Common myeloid progenitor, CD34-positive (primary cell): Measurements from ENCODE around the gene PLA2G4B.

Experiments used
- CTCF ChIA-PET: fragments of 350-600 bp; sonication (Branson Sonifier 250); formaldehyde crosslinking; loops from one replicate; lab custom pipeline; 2021; ENCODE audit warnings: antibody characterized with exemption; lab: Charles Lee
- POLR2A ChIA-PET: fragments of 350-600 bp; sonication (Branson Sonifier 250); formaldehyde crosslinking; loops from one replicate; lab custom pipeline; 2021; ENCODE audit warnings: antibody characterized with exemption; lab: Charles Lee
- DNase-seq, 3 donors: peaks; one replicate each; pipeline versions ENCODE4 v3.0.0 to v3.0.0-alpha.2; 2013
- H3K27ac ChIP-seq, 2 experiments: 1 replicate in 1 of 2; 2 replicates in 1 of 2; pipeline ENCODE4 v1.7.0; 2013; ENCODE audit warnings: inconsistent platforms in 2 of 2, low read length in 2 of 2, mild to moderate bottlenecking in 2 of 2, low read depth in 1 of 2, moderate library complexity in 1 of 2; ENCODE audit not compliant: severe bottlenecking in 2 of 2, insufficient read depth in 1 of 2, poor library complexity in 1 of 2
- H3K27me3 ChIP-seq, 5 experiments: replicated peaks in 2 of 5; 1 replicate in 3 of 5; 2 replicates in 2 of 5; pipeline versions ENCODE4 v1.6.1 to v1.7.0; 2013; ENCODE audit warnings: low read length in 4 of 5, mild to moderate bottlenecking in 2 of 5, moderate library complexity in 2 of 5, inconsistent platforms in 1 of 5; ENCODE audit not compliant: insufficient read depth in 5 of 5, control insufficient read depth in 4 of 5
- H3K36me3 ChIP-seq, 4 experiments: 1 replicate in 2 of 4; 2 replicates in 2 of 4; pipeline versions ENCODE4 v1.6.1 to v1.7.0; 2013; ENCODE audit warnings: low read length in 3 of 4, control low read depth in 1 of 4, mild to moderate bottlenecking in 1 of 4; ENCODE audit not compliant: control insufficient read depth in 4 of 4, insufficient read depth in 4 of 4
- H3K4me1 ChIP-seq, 4 experiments: 1 replicate in 3 of 4; 2 replicates in 1 of 4; pipeline versions ENCODE4 v1.6.1 to v1.7.1; 2013; ENCODE audit warnings: low read length in 3 of 4, mild to moderate bottlenecking in 3 of 4, control low read depth in 1 of 4, inconsistent platforms in 1 of 4, moderate library complexity in 1 of 4; ENCODE audit not compliant: control insufficient read depth in 4 of 4, insufficient read depth in 4 of 4; ENCODE audit errors: control extremely low read depth in 1 of 4
- H3K4me3 ChIP-seq, 7 experiments: 1 replicate in 4 of 7; 2 replicates in 3 of 7; pipeline versions ENCODE4 v1.5.1 to v1.7.0; 2013; ENCODE audit warnings: mild to moderate bottlenecking in 7 of 7, low read length in 6 of 7, moderate library complexity in 6 of 7, inconsistent platforms in 2 of 7, low read depth in 2 of 7, control low read depth in 1 of 7; ENCODE audit not compliant: insufficient read depth in 4 of 7, control insufficient read depth in 1 of 7; ENCODE audit errors: extremely low read depth in 1 of 7
- H3K9me3 ChIP-seq, 5 experiments: 1 replicate in 4 of 5; 2 replicates in 1 of 5; pipeline versions ENCODE4 v1.6.1 to v1.7.1; 2013; ENCODE audit warnings: low read length in 4 of 5, mild to moderate bottlenecking in 2 of 5, inconsistent platforms in 1 of 5, low read depth in 1 of 5, moderate library complexity in 1 of 5; ENCODE audit not compliant: control insufficient read depth in 4 of 5, insufficient read depth in 2 of 5; ENCODE audit errors: control extremely low read depth in 1 of 5
- WGBS: methylation state at CpG from one replicate; pipeline ENCODE4 v1.1.5; 2013; ENCODE audit not compliant: insufficient coverage; 5-methylcytosine and 5-hydroxymethylcytosine counted together

Gene PLA2G4B

DNA sequence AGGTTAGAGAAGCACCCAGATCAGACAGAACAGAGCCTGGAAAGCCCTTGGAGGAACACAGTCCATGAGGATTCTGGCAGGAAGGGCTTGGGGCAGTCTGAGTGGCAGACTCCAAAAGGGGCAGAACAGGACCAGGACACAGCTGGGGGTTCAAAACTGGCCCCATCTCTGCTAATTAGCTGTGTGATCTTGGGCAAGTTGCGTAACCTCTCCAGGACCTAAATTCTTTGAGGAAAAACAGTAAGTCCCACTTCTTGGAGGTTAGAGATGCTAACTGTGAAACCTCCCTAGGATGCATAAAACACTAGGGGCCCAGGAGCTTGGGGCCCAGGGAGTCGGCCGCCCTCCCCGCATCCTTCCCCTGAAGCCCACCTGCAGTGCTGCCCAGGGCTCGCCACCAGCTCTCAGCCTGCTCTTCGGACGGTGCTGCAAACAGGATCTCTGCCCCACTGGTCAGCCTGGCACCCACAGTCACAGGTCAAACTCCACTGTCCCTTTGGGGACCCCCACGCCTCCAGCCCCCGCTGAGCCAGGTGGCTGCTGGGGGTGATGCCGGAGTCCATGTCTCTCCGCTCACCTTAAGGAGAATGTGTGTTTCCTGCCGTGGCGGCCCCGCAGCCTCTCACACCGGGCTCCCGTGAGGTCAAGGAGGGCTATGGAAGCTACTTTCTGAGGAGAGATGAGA, 12.0 kb downstream of the PLA2G4B start:
- H3K27me3 ChIP-seq = peaks cover 0 to 9% (median 0%) of the 10 kb centered on the region in 5 experiments
- no peaks in the 10 kb centered on the region for H3K4me1 ChIP-seq
- ChIA-PET CTCF (interaction anchor here (1.1 to 2.7 kb wide), 3 partner anchors 12 to 54 kb away, joined by 3 to 11 read pairs (median 3); partner anchors contain the start of gene PLA2G4B), POLR2A (no interaction called here)
- no peaks in the 10 kb centered on the region for H3K9me3 ChIP-seq
- no peak overlapping the region for H3K4me3 ChIP-seq
- DNase-seq = no peak
- no peak overlapping the region for H3K27ac ChIP-seq
- H3K36me3 ChIP-seq = peaks cover 0 to 30% (median 12%) of the 10 kb centered on the region in 4 experiments
- WGBS = 74% methylated on average over 16 of the region's 16 CpGs

DNA sequence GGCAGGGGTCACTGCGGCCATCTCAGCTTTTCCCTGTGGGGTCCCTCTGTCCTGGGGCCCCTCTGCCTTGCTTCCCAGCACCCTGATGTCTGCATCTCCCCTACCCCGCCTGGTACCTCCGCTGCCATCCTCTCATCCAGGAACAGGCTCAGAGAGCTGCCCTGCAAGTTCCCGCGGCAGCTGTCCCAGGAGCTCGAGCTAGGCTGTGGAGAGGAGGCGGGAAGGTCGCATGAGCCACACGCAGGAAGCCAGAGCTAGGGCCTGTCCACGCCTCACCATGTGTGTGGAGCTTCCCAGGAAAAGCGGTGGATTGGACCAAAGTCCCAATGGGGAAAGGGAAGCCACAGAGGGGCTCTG, 12.5 kb downstream of the PLA2G4B start:
- POLR2A ChIA-PET = no interaction called here
- Histone ChIP-seq H3K9me3 (no peaks in the 10 kb centered on the region), H3K36me3 (peaks cover 0 to 26% (median 9%) of the 10 kb centered on the region in 4 experiments), H3K27ac (no peak overlapping the region), H3K4me3 (no peak overlapping the region), H3K4me1 (no peaks in the 10 kb centered on the region), H3K27me3 (peaks cover 0 to 9% (median 0%) of the 10 kb centered on the region in 5 experiments)
- DNase-seq = no peak
- CTCF ChIA-PET = interaction anchor here (1.1 to 2.7 kb wide), 4 partner anchors 10 to 54 kb away, joined by 3 to 11 read pairs (median 4); partner anchors contain the start of gene PLA2G4B
- WGBS = 55% methylated on average over 11 of the region's 11 CpGs

DNA sequence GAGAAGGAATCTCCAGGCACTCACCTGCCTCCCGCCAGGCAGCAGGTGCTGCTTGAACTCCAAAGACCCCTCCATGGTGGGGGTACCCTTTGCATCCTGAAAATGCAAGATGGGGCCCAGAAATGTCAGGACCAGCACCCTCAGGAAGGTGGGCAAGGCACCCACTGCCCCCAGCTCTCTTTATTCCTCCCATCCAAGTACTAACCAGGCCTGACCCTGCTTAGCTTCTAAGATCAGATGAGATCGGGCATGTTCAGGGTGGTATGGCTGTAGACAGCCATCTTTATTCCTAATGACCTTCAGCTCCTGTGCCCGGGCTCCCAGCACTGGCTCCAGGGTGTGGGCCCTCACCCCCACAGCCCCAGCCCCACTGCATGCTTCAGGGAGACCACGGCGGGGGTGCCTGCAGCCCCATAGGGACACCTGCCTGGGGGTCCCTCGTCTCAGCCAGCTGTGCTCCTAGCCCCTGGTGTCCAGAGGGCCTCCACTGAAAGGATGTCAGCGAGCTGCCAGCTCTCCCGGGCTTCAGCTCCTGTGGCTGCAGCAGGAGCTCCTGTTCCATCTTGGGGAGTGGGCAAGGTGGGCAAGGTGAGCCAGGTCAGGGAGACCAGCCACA, 13.2 kb downstream of the PLA2G4B start:
- peaks cover 0 to 9% (median 0%) of the 10 kb centered on the region in 5 experiments for H3K27me3 ChIP-seq
- H3K9me3 ChIP-seq = no peaks in the 10 kb centered on the region
- 96% methylated on average over 8 of the region's 8 CpGs for WGBS
- DNase-seq = no peak
- POLR2A ChIA-PET = no interaction called here
- CTCF ChIA-PET = interaction anchor here (0.7 to 2.7 kb wide), 8 partner anchors 9 to 79 kb away, joined by 3 to 11 read pairs (median 3); partner anchors contain the start of gene PLA2G4B
- H3K4me3 ChIP-seq = no peak overlapping the region
- H3K27ac ChIP-seq = no peak overlapping the region
- peaks cover 0 to 19% (median 4%) of the 10 kb centered on the region in 4 experiments for H3K36me3 ChIP-seq
- H3K4me1 ChIP-seq = no peaks in the 10 kb centered on the region

GRCh38 chr15:41852736-41853590, 14.3 kb downstream of the PLA2G4B start:
- ChIA-PET CTCF (interaction anchor here (0.6 to 2.1 kb wide), 6 partner anchors 8 to 52 kb away, joined by 3 to 5 read pairs (median 4); no protein-coding TSS in a partner anchor), POLR2A (interaction anchor here (1.5 kb wide), 1 partner anchor 26 kb away, joined by 3 read pairs; no protein-coding TSS in a partner anchor)
- Histone ChIP-seq H3K9me3 (no peaks in the 10 kb centered on the region), H3K4me3 (no peak overlapping the region), H3K27me3 (peaks cover 0 to 9% (median 0%) of the 10 kb centered on the region in 5 experiments), H3K27ac (no peak overlapping the region), H3K4me1 (no peaks in the 10 kb centered on the region), H3K36me3 (peaks cover 0 to 9% (median 2%) of the 10 kb centered on the region in 4 experiments)
- over 99% methylated on average over 12 of the region's 17 CpGs for WGBS
- no peak for DNase-seq

GRCh38 chr15:41853831-41854230, 15.2 kb downstream of the PLA2G4B start:
- ChIA-PET POLR2A (interaction anchor here (1.5 kb wide), 1 partner anchor 25 kb away, joined by 3 read pairs; no protein-coding TSS in a partner anchor), CTCF (interaction anchor here (1.1 to 1.8 kb wide), 4 partner anchors 10 to 58 kb away, joined by 3 to 5 read pairs (median 4); no protein-coding TSS in a partner anchor)
- Histone ChIP-seq H3K27ac (no peak overlapping the region), H3K4me1 (no peaks in the 10 kb centered on the region), H3K9me3 (no peaks in the 10 kb centered on the region), H3K4me3 (no peak overlapping the region), H3K27me3 (peaks cover 0 to 9% (median 0%) of the 10 kb centered on the region in 5 experiments), H3K36me3 (peaks cover 0 to under 1% (median 0%) of the 10 kb centered on the region in 4 experiments)
- DNase-seq = no peak
- 83% methylated on average over 9 of the region's 10 CpGs for WGBS

DNA sequence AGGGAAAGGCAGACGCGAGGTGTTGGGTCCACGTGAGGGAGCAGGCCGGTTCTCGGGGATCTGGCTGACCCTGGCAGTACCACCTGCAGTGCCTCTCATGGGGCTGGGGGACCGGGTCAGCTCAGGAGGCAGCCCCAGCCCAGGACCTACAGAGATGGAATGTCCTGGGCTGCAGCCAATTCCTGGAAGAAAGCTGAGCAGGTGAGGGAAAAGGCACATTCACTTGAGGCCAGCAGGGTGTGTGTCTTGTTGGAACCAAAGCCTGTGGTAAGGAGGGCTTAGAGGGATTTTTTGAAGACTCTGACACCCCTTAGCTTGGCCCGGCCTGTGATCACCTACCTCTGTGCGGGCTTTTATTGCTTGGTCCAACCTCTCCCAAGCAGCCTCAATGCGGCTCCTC, 15.8 kb downstream of the PLA2G4B start:
- no peak overlapping the region for H3K4me3 ChIP-seq
- POLR2A ChIA-PET = no interaction called here
- no peak overlapping the region for H3K27ac ChIP-seq
- H3K4me1 ChIP-seq = no peaks in the 10 kb centered on the region
- WGBS = 97% methylated on average over 9 of the region's 9 CpGs
- no peaks in the 10 kb centered on the region for H3K36me3 ChIP-seq
- peaks cover 0 to 9% (median 0%) of the 10 kb centered on the region in 5 experiments for H3K27me3 ChIP-seq
- CTCF ChIA-PET = interaction anchor here (1.5 to 1.8 kb wide), 2 partner anchors 11 to 57 kb away, joined by 3 to 4 read pairs; no protein-coding TSS in a partner anchor
- H3K9me3 ChIP-seq = no peaks in the 10 kb centered on the region
- DNase-seq = no peak
